ENCODE measurements around the gene PLAU. TPM values are rescaled to one million over a fixed set of nuclear protein-coding genes. Genes with fewer than 3 reads are reported as not detected.
A peak's percentile ranks its signal among the peaks of the same experiment; 100 is the strongest.

The PLAU gene
- total and polyA plus RNA-seq, 9 of the 15 experiments (the other 6 are each of a cell fraction or from before 2014, with no cell fraction given) = 2.1 to 16.9 (median 3.3) TPM

- TF ChIP-seq, protein P1, sequence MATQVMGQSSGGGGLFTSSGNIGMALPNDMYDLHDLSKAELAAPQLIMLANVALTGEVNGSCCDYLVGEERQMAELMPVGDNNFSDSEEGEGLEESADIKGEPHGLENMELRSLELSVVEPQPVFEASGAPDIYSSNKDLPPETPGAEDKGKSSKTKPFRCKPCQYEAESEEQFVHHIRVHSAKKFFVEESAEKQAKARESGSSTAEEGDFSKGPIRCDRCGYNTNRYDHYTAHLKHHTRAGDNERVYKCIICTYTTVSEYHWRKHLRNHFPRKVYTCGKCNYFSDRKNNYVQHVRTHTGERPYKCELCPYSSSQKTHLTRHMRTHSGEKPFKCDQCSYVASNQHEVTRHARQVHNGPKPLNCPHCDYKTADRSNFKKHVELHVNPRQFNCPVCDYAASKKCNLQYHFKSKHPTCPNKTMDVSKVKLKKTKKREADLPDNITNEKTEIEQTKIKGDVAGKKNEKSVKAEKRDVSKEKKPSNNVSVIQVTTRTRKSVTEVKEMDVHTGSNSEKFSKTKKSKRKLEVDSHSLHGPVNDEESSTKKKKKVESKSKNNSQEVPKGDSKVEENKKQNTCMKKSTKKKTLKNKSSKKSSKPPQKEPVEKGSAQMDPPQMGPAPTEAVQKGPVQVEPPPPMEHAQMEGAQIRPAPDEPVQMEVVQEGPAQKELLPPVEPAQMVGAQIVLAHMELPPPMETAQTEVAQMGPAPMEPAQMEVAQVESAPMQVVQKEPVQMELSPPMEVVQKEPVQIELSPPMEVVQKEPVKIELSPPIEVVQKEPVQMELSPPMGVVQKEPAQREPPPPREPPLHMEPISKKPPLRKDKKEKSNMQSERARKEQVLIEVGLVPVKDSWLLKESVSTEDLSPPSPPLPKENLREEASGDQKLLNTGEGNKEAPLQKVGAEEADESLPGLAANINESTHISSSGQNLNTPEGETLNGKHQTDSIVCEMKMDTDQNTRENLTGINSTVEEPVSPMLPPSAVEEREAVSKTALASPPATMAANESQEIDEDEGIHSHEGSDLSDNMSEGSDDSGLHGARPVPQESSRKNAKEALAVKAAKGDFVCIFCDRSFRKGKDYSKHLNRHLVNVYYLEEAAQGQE (IDR thresholded peaks at IDR 0.05; ENCODE audit: borderline replicate concordance) = peak; percentile 97
- TF ChIP-seq, protein P1 (CRISPR knock-in tag; IDR thresholded peaks at IDR 0.05; ENCODE audit: low read depth) = 0 out of 2 replicates have a peak, but pooled peaks have one; percentile 72
- TF ChIP-seq PHF21A (IDR thresholded peaks at IDR 0.05; ENCODE audit: borderline replicate concordance, low read depth) = peak; percentile 81; the same call in 1 of the 2 replicates
- no peak for TF ChIP-seq U2AF1 (optimal IDR thresholded peaks at IDR 0.05; ENCODE audit: low read depth, low read length)
- TF ChIP-seq, protein P2, sequence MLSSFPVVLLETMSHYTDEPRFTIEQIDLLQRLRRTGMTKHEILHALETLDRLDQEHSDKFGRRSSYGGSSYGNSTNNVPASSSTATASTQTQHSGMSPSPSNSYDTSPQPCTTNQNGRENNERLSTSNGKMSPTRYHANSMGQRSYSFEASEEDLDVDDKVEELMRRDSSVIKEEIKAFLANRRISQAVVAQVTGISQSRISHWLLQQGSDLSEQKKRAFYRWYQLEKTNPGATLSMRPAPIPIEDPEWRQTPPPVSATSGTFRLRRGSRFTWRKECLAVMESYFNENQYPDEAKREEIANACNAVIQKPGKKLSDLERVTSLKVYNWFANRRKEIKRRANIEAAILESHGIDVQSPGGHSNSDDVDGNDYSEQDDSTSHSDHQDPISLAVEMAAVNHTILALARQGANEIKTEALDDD (IDR thresholded peaks at IDR 0.05) = no peak; the same call in 1 of the 2 replicates
- no peak for TF ChIP-seq IRF2 (CRISPR knock-in tag; IDR thresholded peaks at IDR 0.05)
- no peak for TF ChIP-seq ID3 (CRISPR knock-in tag; IDR thresholded peaks at IDR 0.05)
- peak; percentile 58; the same call in 1 of the 2 replicates for TF ChIP-seq ID3 (tag; IDR thresholded peaks at IDR 0.05)
- peak; percentile 84; the same call in 1 of the 2 replicates for TF ChIP-seq XRCC5 (IDR thresholded peaks at IDR 0.05; ENCODE audit: low read depth, low read length)
- TF ChIP-seq, protein P3, sequence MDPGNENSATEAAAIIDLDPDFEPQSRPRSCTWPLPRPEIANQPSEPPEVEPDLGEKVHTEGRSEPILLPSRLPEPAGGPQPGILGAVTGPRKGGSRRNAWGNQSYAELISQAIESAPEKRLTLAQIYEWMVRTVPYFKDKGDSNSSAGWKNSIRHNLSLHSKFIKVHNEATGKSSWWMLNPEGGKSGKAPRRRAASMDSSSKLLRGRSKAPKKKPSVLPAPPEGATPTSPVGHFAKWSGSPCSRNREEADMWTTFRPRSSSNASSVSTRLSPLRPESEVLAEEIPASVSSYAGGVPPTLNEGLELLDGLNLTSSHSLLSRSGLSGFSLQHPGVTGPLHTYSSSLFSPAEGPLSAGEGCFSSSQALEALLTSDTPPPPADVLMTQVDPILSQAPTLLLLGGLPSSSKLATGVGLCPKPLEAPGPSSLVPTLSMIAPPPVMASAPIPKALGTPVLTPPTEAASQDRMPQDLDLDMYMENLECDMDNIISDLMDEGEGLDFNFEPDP (CRISPR knock-in tag; IDR thresholded peaks at IDR 0.05) = no peak
- TF ChIP-seq NFRKB (IDR thresholded peaks at IDR 0.05; ENCODE audit: low read depth) = 0 out of 2 replicates have a peak, but pooled peaks have one; percentile 58
- TF ChIP-seq EHMT2 (IDR thresholded peaks at IDR 0.05) = peak; percentile 61
- TF ChIP-seq SIX5 (IDR thresholded peaks at IDR 0.05; ENCODE audit: borderline replicate concordance in 1 of 2, insufficient read depth in 1 of 2, low read depth in 1 of 2, low read length in 2 of 2) = no peak
- TF ChIP-seq UBTF (IDR thresholded peaks at IDR 0.05; ENCODE audit: borderline replicate concordance in 1 of 2, low read depth in 2 of 2, low read length in 2 of 2) = peak; percentile 51 to 67; a peak in 1 of 4 replicates
Measured at GRCh38 chr10:73940634-73941221, 29.8 kb downstream of the PLAU start (continued).

Measured in K562 (cell line).